ENCODE results near the gene GNLY.
"Not testable (repeated sequence)": the region's sequence is repeated elsewhere in the genome, so short reads cannot be mapped to it uniquely, and the experiment has no call there.

GNLY gene

DNA sequence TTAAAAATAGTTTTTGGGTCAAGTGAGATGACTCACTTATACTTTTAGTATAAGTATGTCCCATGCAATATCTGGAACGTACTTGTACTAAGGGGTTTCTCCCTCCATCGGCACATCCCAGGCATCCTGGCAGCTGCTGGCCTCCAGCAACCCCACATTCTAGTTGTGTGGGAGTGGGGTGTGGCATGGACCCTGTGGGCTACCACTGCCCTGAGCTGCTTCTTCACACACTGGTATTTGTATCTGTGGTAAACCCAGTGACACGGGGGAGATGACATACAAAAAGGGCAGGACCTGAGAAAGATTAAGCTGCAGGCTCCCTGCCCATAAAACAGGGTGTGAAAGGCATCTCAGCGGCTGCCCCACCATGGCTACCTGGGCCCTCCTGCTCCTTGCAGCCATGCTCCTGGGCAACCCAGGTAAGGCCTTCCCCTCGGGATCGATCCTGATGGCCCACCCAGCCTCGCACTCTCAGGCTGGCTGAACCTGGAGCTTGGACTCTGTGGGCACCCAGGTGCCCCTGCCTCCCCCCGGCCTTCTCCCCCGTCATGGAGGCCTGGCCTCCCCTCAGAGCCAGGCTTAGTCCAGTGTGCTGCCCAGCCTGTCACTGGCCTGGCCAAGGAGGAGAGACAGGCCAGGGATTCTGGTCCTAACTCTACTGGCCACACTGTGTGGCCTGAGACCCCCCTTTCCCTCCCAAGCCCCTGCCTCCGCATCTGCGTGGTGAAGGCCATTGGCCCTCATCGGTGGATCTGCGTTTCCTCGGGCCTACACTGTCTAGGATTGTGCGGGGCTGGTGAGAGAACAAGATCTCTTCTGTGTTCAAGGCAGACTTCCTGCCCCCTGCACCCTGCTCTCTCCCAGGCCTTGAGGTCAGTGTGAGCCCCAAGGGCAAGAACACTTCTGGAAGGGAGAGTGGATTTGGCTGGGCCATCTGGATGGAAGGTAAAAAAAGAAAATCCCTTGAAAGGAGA, at the start of gene GNLY:
Gene GNLY, plus strand, starts transcription at position 307 of the 974 bp plus-strand sequence. Its CDS starts 61 bp downstream, at position 368.
- no peak for DNase-seq

DNA sequence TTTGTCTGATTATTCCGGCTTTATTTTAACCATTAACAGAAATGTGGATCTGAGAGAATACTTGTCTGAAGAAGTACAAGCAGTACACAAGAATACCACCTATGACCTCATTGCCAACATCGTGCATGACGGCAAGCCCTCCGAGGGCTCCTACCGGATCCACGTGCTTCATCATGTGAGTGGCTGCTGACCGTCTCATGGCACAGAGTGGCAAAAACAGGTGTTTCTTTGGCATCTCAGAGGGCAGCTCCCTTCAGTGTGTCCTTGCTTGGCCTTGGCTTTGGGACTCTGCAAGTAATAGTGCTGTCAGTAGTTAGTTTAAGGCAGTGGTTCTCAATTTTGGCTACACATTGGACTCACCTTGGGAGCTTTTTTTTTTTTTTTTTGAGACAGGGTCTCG, 49.2 kb upstream of the GNLY start:
- DNase-seq = no peak

DNA sequence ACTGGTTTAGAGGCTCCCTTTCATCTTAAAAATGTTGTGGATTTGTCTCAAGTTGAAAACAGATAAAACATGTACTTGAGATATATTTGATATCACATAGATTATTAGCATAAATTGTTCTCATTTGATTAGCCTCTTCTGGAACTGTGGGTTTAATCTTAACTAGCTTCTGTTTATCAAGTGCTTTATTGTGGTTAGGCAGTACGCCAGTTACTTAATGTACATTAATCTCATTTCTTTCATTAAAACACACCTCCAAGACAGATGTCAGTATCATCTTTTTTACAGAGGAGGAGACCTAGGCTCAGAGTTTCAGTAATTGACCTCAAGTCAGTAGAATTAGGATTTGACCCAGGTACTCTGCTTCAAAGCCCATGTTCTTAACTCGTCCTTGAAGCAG, 48.0 kb upstream of the GNLY start:
- no peak for DNase-seq

DNA sequence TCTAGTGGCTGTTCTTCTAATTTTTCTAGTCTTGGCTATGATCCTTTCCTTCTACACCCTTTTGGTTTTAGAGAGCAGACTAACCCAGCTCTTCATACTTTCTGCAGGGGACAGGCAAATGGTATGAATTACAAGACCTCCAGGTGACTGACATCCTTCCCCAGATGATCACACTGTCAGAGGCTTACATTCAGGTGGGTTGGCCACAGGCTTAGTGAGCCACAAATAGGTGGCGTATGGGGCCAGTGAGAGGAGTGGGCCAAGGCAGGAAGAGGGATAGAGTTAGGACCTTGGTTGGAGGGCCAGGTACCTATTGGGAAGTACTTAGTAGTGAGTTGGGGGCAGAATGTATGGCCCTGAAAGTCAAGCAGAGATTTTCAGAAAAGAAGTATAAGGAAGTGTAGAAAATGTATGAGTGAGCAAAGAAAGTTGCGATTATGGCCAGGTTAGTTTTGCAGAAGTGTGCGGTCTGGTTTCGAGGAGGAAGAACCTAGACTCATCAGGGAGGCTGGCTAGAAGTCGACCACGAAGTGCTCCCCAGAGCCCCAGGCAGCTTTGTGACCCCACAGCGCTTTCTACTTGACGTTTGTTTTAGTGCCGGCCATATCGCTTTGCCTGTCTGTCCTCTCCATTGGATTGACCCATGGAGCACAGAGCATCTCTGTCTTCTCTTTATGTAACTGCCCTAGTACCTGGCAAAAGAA, 46.2 kb upstream of the GNLY start:
- no peak for DNase-seq

DNA sequence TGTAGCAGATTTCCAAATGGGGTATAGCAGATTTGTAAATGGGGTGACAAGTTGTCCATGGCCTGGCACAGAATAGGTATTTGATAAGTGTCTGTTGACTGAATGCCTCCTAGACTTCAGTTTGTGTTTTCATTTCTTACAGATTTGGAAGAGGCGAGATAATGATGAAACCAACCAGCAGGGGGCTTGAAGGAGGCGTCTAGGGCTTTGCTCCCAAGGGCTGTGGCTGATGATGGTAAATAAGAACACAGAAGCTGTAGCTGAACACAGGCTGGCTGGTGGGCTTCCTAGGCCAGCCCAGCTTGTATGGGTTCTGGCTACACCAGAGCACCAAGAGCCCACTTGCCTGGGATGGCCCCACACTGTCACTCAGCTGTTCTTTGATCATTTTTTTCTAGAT, 45.5 kb upstream of the GNLY start:
- DNase-seq = no peak

DNA sequence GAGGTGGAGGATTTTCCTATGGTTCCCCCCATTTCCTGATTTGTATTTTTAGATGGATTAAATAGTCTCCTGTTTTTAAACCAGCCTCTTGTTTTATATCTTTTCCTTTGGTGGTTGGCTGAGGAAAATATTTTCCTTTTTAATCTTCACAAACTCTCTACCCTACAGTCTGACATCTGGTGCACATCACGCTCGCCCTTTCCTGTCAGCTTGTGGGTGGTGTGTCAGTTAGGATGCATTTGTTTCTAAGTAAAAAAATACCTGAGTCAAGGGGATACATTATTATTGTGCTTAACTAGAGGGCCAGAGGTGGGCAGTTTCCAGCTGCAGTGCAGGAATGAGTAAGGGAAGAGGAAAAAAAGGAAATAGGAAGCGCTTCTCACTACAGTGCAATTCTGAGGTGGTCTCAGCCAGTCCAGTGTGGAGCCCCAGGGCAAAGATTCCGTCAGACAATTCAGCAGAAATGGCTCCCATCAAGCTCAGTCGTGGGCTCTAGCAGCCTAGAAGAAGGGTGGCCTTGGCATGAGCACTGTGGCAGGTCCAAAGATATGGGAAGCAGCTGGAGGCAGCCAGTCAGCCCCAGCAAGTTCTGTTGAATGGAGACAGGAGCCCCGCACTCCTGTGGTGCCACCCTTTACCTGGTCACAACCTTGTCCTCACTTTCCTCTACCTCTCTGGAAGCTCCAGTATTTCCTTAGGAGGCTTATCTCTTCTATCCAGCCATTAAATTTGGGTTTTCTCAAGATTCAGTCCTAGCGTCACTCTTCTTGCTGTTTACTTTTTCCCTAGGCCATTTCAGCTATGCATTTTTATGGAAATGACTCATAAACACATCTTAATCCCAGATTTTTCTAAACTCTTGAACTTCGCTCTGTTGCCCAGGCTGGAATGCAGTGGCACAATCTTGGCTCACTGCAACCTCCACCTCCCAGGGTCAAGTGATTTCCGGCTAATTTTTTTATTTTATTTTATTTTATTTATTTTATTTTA, 44.7 kb upstream of the GNLY start:
- DNase-seq = no peak

DNA sequence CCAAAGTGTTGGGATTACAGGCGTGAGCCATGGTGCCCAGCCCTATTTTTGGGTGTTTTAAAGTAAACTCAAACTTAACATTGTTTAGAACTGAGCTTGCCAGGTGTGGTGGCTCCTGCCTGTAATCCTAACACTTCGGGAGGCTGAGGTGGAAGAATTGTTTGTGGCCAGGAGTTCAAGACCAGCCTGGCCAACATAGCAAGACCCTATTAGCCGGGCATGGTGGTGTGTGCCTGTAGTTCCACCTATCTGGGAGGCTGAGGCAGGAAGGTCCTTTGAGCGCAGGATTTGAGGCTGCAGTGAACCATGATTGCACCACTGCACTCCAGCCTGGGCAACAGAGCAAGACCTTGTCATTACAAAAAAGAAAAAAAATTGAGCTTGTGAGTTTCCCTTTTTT, 43.7 kb upstream of the GNLY start:
- no peak for DNase-seq

DNA sequence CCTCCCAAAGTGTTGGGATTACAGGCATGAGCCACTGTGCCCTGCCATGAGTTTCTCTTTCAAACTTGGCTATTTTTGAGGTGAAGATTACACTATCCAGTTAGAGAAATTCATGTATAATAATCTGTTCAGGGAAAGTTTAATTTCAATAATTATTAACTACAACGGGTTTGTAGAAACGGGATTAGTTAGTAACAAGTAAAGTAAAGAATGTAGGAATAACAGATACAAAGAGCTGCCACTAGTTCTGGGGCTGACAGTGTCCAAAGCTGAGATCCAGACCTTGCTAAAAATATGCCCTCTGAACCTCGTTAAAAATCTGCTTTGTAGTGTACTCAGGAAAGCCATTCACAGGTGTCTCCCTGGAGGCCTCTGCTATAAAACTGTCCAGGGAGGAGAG, 43.1 kb upstream of the GNLY start:
- no peak for DNase-seq

DNA sequence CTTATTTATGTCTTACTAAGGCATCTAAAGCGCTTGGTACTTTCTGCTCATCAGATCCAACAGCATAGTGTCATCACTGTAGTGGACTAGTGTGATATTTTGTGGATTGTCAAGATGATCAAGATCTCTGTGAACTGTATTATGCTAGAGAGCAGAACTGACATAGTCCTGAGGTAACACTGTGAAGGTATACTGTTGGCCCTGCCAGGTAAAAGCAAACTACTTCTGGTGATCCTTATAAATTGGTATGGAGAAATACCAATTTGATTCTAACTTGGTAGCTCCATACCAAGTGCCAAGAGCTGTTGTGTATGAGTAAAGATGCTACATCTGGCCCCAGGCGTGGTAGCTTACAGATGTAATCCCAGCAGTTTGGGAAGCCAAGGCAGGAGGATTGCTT, 42.1 kb upstream of the GNLY start:
- no peak for DNase-seq

DNA sequence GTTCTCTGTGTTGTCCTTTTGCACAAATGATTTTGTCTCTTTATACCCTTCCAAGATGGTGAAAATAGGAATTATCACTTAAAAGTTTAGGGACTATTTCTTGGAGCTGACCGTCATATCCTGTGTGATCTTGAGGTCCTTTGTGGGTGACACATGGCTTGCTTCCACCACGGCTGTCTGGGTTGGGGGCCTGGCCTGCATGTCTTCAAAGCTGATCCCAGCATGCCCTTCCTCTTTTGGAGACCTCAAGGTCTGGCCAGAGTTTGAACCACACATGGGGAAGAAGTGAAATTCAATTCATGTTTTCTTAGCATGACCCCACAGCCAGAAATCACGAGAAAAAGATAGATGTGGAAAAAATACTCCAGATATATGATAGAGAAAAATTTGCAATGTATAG, 40.2 kb upstream of the GNLY start:
- DNase-seq = no peak

DNA sequence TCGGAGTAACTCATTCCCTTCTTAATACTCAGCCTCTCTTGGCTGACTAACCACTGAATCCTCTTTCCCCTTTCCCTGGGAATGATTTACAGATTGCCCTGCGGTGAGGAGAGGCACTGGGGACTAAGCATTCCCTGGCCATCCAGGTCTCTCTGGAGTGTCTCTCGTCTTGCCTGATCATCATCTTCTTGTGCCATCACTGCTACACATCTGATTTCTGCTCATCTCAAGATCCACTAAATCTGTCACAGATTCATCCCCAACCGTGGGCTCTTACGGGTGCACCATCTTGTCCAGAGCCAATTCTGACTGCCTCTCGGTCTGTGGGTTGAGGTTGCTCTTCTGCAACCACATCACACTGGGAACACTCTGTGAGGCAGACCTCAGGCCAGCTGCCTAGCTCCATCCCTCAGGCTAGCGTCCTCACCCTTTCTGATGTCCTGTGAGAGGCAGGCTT, 38.2 kb upstream of the GNLY start:
- DNase-seq = no peak

DNA sequence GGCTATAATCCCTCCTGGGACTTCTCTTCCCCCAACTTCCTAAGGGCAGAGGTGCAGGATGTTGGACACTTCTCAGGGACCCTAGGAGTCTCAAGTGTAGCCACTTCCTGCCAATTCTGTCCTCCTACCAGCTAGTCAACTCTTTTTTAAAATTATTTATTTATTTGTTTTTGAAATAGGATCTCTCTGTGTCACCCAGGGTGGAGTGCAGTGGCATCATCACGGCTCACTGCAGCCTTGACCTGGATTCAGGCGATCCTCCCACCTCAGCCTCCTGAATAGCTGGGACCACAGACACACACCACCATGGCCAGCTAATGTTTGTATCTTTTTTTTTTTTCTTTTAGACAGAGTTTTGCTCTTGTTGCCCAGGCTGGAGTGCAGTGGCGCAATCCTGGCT, 37.7 kb upstream of the GNLY start:
- DNase-seq = no peak

DNA sequence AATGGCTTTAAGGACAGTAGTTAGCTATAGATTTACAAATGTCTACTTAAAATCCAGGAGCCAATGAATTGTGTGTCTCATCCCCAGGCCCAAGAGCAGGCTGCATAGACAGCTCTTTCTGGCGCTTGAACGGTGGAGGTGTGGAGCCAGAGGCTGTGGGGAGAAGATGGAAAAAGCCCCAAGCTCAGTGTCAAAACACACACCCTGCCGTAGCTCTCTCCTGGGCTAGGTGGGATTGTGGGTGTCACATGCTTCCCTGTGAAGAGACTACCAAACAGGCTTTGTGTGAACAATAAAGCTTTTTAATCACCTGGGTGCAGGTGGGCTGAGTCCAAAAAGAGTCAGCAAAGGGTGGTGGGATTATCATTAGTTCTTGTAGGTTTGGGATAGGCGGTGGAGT, 36.8 kb upstream of the GNLY start:
- DNase-seq = not testable (repeated sequence)

DNA sequence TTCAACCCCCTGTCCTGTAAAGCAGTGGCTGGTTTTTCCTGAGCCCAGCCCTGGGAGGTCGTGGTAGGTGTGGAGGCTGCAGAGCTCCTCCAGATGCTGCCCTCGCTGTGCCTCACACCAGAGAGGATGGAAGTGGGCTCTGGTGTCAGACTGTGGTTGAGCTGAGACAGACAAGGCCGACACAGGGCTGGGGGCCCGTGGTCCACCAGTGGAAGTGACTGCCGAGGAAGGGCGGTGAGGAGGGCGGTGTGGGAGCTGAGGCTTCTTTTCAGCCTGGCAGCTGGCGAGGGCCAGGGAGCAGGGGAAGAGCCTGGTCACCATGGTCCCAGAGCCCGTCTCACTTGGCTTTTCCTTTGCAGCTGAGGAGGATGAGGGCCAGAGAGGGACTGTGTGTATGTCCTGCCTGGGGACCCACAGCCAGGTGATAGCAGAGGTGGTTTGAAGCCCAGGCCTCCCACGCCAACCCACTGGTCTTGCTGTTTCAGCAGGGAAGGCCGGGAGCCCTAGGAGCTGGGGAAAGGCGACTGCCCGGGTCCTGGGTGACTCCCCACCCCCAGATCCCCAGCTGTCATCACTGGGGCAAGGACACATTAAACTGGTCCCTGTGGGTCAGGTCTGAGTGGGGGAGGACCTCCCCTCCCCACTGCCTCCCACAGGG, 34.7 kb upstream of the GNLY start:
- DNase-seq = no peak

DNA sequence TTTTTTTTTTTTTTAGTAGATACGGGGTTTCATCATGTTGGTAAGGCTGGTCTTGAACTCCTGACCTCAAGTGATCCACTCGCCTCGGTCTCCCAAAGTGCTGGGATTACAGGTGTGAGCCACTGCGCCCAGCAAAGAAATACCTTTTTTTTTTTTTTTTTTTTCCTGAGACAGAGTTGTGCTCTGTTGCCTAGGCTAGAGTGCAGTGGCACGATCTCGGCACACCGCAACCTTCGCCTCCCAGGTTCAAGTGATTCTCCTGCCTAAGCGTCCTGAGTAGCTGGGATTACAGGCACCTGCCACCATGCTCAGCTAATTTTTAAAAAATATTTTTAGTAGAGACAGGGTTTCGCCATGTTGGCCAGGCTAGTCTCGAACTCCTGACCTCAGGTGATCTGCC, 33.9 kb upstream of the GNLY start:
- DNase-seq = not testable (repeated sequence)

DNA sequence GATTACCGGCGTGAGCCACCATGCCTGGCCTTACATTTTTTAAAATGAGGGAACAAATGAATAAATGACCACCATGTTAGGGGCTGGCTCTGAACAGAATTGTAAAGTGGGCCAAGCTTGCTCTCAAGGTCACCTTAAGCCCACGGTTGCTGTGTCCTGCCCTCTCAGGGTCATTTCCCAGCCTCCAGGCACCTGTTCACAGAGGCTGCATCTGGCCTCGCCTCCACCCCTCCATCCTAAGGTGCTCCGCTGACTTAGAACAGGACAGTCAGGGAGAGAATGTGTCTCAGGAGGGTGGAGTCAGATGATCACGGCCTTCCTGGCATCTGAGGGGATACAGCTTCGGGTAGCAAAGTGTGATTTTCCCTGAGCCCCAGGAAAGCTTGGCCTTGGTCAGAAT, 33.4 kb upstream of the GNLY start:
- no peak for DNase-seq

DNA sequence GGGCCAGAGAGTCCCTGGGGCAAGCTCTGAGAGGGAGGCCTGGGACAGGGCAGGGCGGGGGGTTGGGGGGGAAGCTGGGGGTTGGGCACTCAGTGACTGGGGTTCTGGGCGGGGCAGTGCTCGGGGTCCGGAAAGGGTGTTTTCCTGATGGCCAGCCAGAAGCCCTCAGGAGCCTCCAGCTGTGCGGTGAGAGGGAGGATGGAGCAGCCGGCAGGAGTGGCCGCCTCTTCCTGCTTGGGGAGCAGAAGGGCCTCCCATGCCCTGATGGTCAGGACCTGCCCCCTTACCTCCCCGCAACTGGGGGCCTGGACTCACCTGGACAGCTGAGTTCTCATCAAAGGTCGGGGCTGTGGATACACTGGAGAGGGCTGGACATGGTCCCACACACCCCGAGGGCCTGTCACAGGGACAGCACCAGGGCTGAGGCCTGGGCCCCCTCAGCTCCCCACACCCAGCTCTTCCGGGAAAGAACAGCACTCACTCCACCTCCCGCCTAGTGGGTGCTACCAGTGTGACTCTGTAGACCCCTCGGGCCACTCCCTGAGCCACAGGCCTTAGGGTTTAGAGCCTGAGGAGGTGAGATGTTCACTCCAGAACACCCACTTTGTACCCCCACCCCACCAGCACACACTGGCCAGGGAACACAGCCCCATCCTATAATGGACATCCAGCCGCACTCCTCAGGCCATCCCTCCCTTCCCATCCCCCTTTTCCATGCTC, 32.9 kb upstream of the GNLY start:
- no peak for DNase-seq

DNA sequence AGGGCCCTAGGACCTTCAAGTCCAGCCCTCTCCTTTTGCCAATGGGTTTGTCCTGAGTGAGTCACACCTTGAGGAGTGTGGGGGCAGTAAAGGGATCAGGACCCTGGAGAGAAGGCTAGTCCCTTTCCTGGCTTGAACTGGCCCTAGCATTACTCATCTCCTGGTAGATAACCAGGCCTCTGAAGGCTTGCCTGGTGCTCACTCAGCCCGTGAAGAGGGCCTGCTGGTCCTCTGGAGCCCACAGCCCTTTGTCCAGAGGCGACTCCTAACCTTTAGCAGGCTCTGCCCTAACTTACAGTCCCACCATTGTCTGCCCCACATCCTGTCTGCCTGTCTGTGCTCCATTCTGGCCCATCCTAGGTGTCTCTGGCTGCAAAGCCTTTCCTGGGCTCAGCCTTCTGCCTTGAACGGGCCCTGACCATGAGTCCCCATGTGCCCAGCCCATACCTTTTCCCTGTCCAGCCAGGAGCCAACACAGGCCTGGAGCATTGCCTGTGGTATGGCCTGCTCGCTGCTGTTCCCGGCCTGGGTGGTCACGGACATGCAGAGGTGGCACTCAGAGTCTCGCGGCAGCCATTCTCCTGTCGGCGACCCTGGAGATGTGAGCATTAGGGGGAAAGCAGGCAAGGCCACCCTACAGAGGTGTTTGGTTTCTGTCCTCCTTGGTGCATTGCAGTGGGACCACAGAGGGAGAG, 31.1 kb upstream of the GNLY start:
- no peak for DNase-seq

DNA sequence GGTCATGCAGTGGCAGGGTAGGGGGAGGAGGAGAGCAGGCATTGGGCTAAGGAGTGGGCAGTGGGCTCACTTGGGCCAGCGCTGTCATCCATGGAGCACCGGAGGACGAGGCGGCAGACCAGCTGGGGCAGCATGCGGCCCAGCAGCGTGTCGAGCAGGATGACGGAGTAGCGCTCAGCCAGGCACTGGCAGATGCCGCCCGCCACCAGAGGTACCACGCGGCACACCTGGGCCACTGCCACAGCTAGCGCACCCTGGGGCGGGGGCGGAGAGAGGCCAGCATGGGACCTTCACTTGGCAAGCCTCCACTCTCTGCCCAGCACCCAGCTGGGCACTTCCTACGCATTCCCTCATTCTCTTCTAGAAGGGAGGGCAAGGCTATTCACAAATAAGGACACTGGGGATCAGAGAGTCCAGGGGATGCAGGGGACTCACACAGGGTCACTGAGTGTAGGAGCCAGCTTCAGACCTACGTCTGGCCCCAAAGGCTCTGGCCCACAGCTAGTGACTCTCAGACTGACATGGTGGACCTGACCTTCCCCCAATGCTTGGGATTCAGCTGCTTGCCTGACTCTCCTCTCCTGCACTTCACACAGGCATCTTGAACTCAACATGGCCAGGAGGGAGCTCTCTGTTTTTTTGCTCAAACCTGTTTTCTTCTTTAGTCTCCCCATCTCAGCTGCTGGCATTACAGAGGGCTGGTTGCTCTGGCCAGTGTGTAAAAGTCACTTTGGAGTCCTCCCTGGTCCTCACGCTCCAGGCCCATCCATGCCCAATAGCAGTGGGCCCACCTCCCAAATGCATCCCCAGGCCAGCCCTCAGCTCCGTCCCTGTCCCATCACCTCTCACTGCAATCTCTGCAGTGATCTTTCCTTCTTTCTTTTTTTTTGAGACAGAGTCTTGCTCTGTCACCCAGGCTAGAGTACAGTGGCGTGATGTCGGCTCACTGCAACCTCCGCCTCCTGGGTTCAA, 30.3 kb upstream of the GNLY start:
- no peak for DNase-seq
